Right lobe of liver (tissue), 6 donors: Measurements from ENCODE around the gene STAMBPL1. TPM values are rescaled to one million over a fixed set of nuclear protein-coding genes. Genes with fewer than 3 reads are reported as not detected.
"Not testable (repeated sequence)": the region's sequence is repeated elsewhere in the genome, so short reads cannot be mapped to it uniquely, and the experiment has no call there.

Source experiments
- ATAC-seq, 4 donors: fragments of 200-7000 bp; cut with Tn5 transposase; one replicate each; pipeline ENCODE4 v1.9.1; 2020; ENCODE audit warnings: mild to moderate bottlenecking in 4 of 4, moderate library complexity in 4 of 4
- DNase-seq, 3 donors: peaks; one replicate each; pipeline ENCODE4 v3.0.0-alpha.2; 2020
- H3K27ac ChIP-seq, 3 donors: fragments of 200-600 bp; one replicate each; pipeline ENCODE4 v1.8.0; 2022
- H3K27me3 ChIP-seq, 2 donors: fragments of 200-600 bp; one replicate each; pipeline ENCODE4 v1.8.0; 2022
- H3K36me3 ChIP-seq, 4 donors: fragments of 200-600 bp; sonication (generic) in 1 of 4; one replicate each; pipeline versions ENCODE4 v1.5.1 to v1.8.0; 2017 to 2022; ENCODE audit warnings: control low read depth in 1 of 4
- H3K4me1 ChIP-seq, 4 donors: fragments of 200-600 bp; sonication (generic) in 1 of 4; one replicate each; pipeline versions ENCODE4 v1.5.1 to v1.8.0; 2017 to 2022; ENCODE audit warnings: control low read depth in 1 of 4
- H3K4me3 ChIP-seq, 3 donors: fragments of 200-600 bp; one replicate each; pipeline ENCODE4 v1.8.0; 2022
- H3K9me3 ChIP-seq, 4 donors: fragments of 200-600 bp; sonication (generic) in 1 of 4; one replicate each; pipeline versions ENCODE4 v1.5.1 to v1.8.0; 2017 to 2022; ENCODE audit warnings: control low read depth in 1 of 4
- CTCF ChIP-seq, 4 donors: fragments of 200-600 bp in 3 of 4; fragments of 450-650 bp in 1 of 4; IDR thresholded peaks; one replicate each; pipeline versions ENCODE4 v1.5.1 to v1.8.0; 2016 to 2022; ENCODE audit warnings: antibody characterized with exemption in 4 of 4, mild to moderate bottlenecking in 2 of 4
- POLR2A ChIP-seq: fragments of 450-650 bp; IDR thresholded peaks from one replicate; pipeline ENCODE4 v1.6.1; 2017; ENCODE audit warnings: antibody characterized with exemption, mild to moderate bottlenecking
- WGBS: methylation state at CpG from one replicate; pipeline ENCODE4 v1.1.6; 2018; ENCODE audit warnings: low coverage, low lambda C conversion rate; ENCODE audit not compliant: insufficient coverage; ENCODE audit errors: missing lambda C conversion rate; 5-methylcytosine and 5-hydroxymethylcytosine counted together
- intact Hi-C, 2 donors: fragments of 100-400 bp; cut with DNase I; formaldehyde crosslinking; loops; one replicate each; pipeline versions ENCODE4 v1.11.2 to v1.14.1; 2022
- total RNA-seq, 6 experiments: library from RNA; depleted of rRNA in 2 of 6; stranded (reverse); fragments of >200 nt in 2 of 6; fragmentation: NEBNext Ultra II Directional in 3 of 6; extraction: Animal tissue kit (Norgen Biotek cat#: 25700) in 3 of 6; gene quantifications; one replicate each; pipeline versions ENCODE4 v1.1.0 to v1.2.4, GENCODE V29; 2016 to 2023
- donor health status: DM: no; HTN: yes; CAD: no.
- donor health status: DM: no; HTN: no; CAD: no.
- donor health status: DM: no; HTN: no; CAD: no.
- donor health status: DM: no; HTN: yes; CAD: no.
- donor health status: DM: no; HTN: yes; CAD: no.

STAMBPL1 gene
- total RNA-seq, 6 experiments from 2014 or later: 0.66 to 8.0 (median 4.2) TPM

GRCh38 chr10:88881320-88881719, 1.3 kb downstream of the STAMBPL1 start:
- Histone ChIP-seq H3K4me1 (peaks cover 0 to 5% (median 2%) of the 10 kb centered on the region in 4 donors), H3K36me3 (no peaks in the 10 kb centered on the region), H3K9me3 (no peaks in the 10 kb centered on the region), H3K27me3 (no peaks in the 10 kb centered on the region), H3K27ac (peak overlapping the region; percentile 79 to 94 (median 84)), H3K4me3 (peak overlapping the region; percentile 74 to 81 (median 77))
- DNase-seq (no peak), ATAC-seq (no peak)
- intact Hi-C loops: no loop called here
- 48% methylated on average over 6 of the region's 6 CpGs for WGBS
- TF ChIP-seq CTCF (IDR thresholded peaks at IDR 0.05): no peak
- no peak for TF ChIP-seq POLR2A

GRCh38 chr10:88881922-88882645, 2.0 kb downstream of the STAMBPL1 start:
- H3K27me3 ChIP-seq: no peaks in the 10 kb centered on the region
- WGBS: 65% methylated on average over 5 of the region's 5 CpGs
- no peak overlapping the region for H3K4me3 ChIP-seq
- DNase-seq (no peak), ATAC-seq (no peak)
- H3K4me1 ChIP-seq: peaks cover 0 to 5% (median 2%) of the 10 kb centered on the region in 4 donors
- intact Hi-C loops: no loop called here
- no peak for TF ChIP-seq POLR2A
- no peak for TF ChIP-seq CTCF (IDR thresholded peaks at IDR 0.05)
- no peaks in the 10 kb centered on the region for H3K9me3 ChIP-seq
- no peaks in the 10 kb centered on the region for H3K36me3 ChIP-seq
- peak overlapping the region in 1 of 3 donors; percentile 94 for H3K27ac ChIP-seq

GRCh38 chr10:88882646-88883447, 2.8 kb downstream of the STAMBPL1 start:
- H3K9me3 ChIP-seq, H3K36me3 ChIP-seq, intact Hi-C loops, DNase-seq, H3K4me1 ChIP-seq, H3K27me3 ChIP-seq, H3K4me3 ChIP-seq, ATAC-seq: not testable (repeated sequence)
- H3K27ac ChIP-seq: peak overlapping the region in 1 of 3 donors; percentile 40
- WGBS: 60% methylated on average over 8 of the region's 8 CpGs

GRCh38 chr10:88883448-88883809, 3.4 kb downstream of the STAMBPL1 start:
- H3K27ac ChIP-seq: no peak overlapping the region
- intact Hi-C loops: no loop called here
- no peak overlapping the region for H3K4me3 ChIP-seq

More at GRCh38 chr10:88883448-88883809, 3.4 kb downstream of the STAMBPL1 start:
- 65% methylated on average over 2 of the region's 2 CpGs for WGBS
- Histone ChIP-seq H3K36me3 (no peaks in the 10 kb centered on the region), H3K27me3 (no peaks in the 10 kb centered on the region), H3K9me3 (no peaks in the 10 kb centered on the region), H3K4me1 (peaks cover 0 to 5% (median 2%) of the 10 kb centered on the region in 4 donors)
- DNase-seq (no peak), ATAC-seq (no peak)
- no peak for TF ChIP-seq CTCF (IDR thresholded peaks at IDR 0.05)
